Tibial artery (tissue), 4 donors: ENCODE results near the gene LRP10.
A peak's percentile ranks its signal among the peaks of the same experiment; 100 is the strongest.
"Not testable (repeated sequence)": the region's sequence is repeated elsewhere in the genome, so short reads cannot be mapped to it uniquely, and the experiment has no call there.

Experiments
- DNase-seq, 2 donors: peaks; one replicate each; pipeline ENCODE4 v3.0.0-alpha.2; 2019
- H3K27ac ChIP-seq, 2 donors: fragments of 200-600 bp; sonication (generic) in 1 of 2; 1 replicate in 1 of 2; 2 replicates in 1 of 2; pipeline ENCODE4 v1.5.1; 2018 to 2019; ENCODE audit warnings: mild to moderate bottlenecking in 1 of 2
- H3K27me3 ChIP-seq, 2 donors: fragments of 200-600 bp; sonication (generic) in 1 of 2; one replicate each; pipeline versions ENCODE4 v1.5.1 to v1.6.0; 2016 to 2019
- H3K36me3 ChIP-seq, 3 donors: fragments of 200-600 bp; sonication (generic) in 2 of 3; one replicate each; pipeline ENCODE4 v1.5.1; 2016 to 2019; ENCODE audit warnings: mild to moderate bottlenecking in 2 of 3
- H3K4me1 ChIP-seq, 4 donors: fragments of 200-600 bp; sonication (generic) in 2 of 4; 1 replicate in 3 of 4; 2 replicates in 1 of 4; pipeline ENCODE4 v1.5.1; 2016 to 2019
- H3K4me3 ChIP-seq, 2 donors: fragments of 200-600 bp; sonication (generic) in 1 of 2; 1 replicate in 1 of 2; 2 replicates in 1 of 2; pipeline ENCODE4 v1.5.1; 2018 to 2019; ENCODE audit warnings: mild to moderate bottlenecking in 2 of 2
- H3K9me3 ChIP-seq, 3 donors: fragments of 200-600 bp; sonication (generic) in 1 of 3; one replicate each; pipeline ENCODE4 v1.5.1; 2016 to 2019
- intact Hi-C: fragments of 100-400 bp; cut with DNase I; formaldehyde crosslinking; loops from one replicate; pipeline ENCODE4 v1.15.0; 2023; ENCODE audit warnings: low total_unique reads
- TF ChIP-seq, protein P1 (sequence below), 2 experiments: fragments of 200-600 bp in 1 of 2; fragments of 450-650 bp in 1 of 2; IDR thresholded peaks; one replicate each; pipeline ENCODE4 v1.5.1; 2017 to 2019; ENCODE audit warnings: antibody characterized with exemption in 2 of 2, mild to moderate bottlenecking in 1 of 2, moderate library complexity in 1 of 2

Gene LRP10

DNA sequence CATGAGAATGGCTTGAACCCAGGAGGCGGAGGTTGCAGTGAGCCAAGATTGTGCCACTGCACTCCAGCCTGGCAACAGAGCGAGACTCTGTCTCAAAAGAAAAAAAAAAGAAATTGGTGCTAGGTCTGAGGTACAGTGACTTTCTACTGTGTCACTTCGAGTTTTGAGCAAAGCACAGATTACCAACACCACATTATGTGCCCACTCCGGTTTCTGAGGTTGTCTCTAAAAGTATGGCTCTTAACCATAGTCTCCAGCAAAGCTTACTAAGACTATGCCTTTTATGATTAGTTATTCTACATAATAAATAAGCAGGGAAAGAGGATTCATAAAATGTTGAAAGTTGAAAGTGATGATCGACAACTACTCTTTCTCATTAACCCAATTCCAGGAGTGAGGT lies 39.4 kb downstream of the LRP10 start:
- Histone ChIP-seq H3K4me3 (no peak overlapping the region), H3K4me1 (peaks cover 0 to 18% (median 6%) of the 10 kb centered on the region in 4 donors), H3K36me3 (peaks cover 39 to 64% (median 54%) of the 10 kb centered on the region in 3 donors), H3K27me3 (no peaks in the 10 kb centered on the region), H3K9me3 (no peaks in the 10 kb centered on the region), H3K27ac (no peak overlapping the region)
- intact Hi-C loops, result no loop called here
- TF ChIP-seq, protein P1, sequence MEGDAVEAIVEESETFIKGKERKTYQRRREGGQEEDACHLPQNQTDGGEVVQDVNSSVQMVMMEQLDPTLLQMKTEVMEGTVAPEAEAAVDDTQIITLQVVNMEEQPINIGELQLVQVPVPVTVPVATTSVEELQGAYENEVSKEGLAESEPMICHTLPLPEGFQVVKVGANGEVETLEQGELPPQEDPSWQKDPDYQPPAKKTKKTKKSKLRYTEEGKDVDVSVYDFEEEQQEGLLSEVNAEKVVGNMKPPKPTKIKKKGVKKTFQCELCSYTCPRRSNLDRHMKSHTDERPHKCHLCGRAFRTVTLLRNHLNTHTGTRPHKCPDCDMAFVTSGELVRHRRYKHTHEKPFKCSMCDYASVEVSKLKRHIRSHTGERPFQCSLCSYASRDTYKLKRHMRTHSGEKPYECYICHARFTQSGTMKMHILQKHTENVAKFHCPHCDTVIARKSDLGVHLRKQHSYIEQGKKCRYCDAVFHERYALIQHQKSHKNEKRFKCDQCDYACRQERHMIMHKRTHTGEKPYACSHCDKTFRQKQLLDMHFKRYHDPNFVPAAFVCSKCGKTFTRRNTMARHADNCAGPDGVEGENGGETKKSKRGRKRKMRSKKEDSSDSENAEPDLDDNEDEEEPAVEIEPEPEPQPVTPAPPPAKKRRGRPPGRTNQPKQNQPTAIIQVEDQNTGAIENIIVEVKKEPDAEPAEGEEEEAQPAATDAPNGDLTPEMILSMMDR (IDR thresholded peaks at IDR 0.05), result no peak
- no peak for DNase-seq

DNA sequence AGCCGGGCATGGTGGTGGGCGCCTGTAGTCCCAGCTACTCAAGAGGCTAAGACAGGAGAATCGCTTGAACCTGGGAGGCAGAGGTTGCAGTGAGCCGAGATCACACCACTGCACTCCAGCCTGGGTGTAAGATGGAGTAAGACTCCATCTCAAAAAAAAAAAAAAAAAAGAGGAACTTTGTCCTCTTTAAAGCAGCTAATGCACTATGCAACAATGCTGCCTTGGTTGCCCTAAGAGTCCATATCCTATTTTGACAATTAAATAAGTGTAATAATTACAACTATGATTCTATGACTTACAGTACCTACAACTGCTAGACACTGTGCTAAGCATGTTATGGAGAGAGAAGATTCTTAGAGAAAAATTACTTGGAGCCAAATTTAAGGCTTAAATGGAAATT lies 43.3 kb downstream of the LRP10 start:
- H3K4me1 ChIP-seq, result peaks cover 0 to 45% (median 30%) of the 10 kb centered on the region in 4 donors
- H3K9me3 ChIP-seq, H3K4me3 ChIP-seq, DNase-seq, H3K27ac ChIP-seq, intact Hi-C loops, H3K27me3 ChIP-seq: not testable (repeated sequence)
- H3K36me3 ChIP-seq, result peaks cover 0 to 25% (median 15%) of the 10 kb centered on the region in 3 donors

DNA sequence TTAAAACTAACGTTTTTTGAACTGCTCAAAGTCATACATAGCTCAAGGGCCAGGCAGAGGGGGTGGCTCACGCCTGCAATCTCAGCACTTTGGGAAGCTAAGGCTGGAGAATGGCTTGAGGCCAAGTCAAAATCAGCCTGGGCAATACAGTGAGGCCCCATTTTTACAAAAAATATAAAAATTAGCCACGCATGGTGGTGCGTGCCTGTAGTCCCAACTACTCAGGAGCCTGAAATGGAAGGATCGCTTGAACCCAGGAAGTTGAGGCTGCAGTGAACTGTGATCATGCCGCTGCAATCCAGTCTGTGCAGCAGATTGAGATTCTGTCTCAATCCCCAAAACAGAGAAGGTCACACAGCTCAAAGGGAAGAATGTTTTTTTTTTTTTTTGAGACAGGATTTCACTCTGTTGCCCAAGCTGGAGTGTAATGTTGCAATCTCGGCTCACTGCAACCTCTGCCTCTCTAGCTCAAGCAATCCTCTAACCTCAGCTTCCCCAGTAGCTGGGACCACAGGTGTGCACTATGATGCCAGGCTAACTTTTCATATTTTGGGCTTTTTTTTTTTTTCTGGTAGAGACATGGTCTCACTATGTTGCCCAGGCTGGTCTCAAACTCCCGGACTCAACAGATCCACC lies 44.5 kb downstream of the LRP10 start:
- Histone ChIP-seq H3K27ac (peak overlapping the region in 1 of 2 donors; percentile 39), H3K36me3 (peaks cover 0 to 21% (median 13%) of the 10 kb centered on the region in 3 donors), H3K27me3 (no peaks in the 10 kb centered on the region), H3K4me1 (peaks cover 0 to 46% (median 30%) of the 10 kb centered on the region in 4 donors), H3K9me3 (no peaks in the 10 kb centered on the region), H3K4me3 (no peak overlapping the region)
- intact Hi-C loops, result no loop called here
- TF ChIP-seq, protein P1 (IDR thresholded peaks at IDR 0.05), result no peak
- peak in 1 of 2 donors; percentile 60 for DNase-seq

DNA sequence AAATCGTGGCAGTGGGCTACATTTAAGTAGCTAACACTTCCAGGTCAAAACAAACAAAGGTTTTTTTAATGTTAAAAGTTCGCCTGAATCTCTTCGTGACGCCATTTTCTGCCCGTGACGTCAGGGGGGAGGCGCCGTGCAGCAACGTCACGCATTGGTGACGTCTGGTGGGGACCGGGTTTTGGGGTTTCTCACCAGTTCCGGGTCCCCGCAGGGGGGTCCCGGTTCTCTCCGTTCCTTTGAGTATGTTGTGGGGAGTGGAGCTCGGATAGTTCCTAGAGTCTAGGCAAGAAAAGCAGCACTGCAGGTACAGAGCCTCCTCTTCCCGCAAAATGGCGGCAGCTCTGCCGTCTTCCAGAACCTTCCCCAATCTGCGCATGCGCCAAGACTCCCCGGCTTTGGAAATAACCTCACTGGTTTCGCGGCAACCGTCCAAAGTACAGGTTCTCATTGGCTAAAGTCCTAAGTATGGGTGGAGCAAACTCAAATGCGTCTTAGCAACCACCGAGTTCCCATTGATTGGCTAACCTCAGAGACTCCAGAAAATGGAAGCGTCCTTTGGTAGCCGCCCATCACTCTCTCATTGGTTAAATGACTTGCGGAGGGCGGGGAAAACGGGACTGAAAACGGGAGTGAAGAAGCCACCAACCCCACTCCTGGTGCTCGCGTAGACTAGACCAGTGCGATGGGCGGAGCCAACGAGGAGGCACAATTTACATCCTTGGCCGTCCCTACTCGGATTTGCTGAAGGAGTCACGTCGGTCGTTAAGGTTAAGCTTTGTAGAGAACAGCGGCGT lies 47.5 kb downstream of the LRP10 start, which contains the start of gene RBM23:
Gene RBM23 (minus strand): TSS at position 346 of the 797 bp plus-strand sequence.
- Histone ChIP-seq H3K27me3 (no peaks in the 10 kb centered on the region), H3K9me3 (no peaks in the 10 kb centered on the region), H3K27ac (peak within 1 kb of the TSS; percentile 93 to 96), H3K4me1 (peaks cover 0 to 39% (median 29%) of the 10 kb centered on the region in 4 donors), H3K4me3 (peak within 1 kb of the TSS; percentile 68 to 76), H3K36me3 (peaks cover 15 to 37% (median 31%) of the 10 kb centered on the region in 3 donors)
- intact Hi-C loops, result no loop called here
- peak; percentile 100 for DNase-seq
- TF ChIP-seq, protein P1 (IDR thresholded peaks at IDR 0.05), result no peak

DNA sequence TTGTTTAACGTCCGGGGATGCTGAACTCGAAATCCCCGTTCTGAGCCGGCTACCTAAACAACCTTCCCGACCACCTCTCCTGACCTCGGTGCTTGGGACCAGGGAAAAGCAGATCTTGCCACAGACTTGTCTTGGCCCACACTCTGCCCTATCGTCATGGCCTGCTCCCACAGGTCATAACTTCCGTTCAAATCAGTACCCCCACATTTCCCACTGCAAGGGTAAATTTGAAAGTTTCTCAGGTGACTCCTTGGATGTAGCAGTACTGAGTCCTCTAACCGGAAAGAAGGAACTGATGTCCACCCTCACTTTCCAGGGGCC lies 48.0 kb downstream of the LRP10 start:
- no peak for DNase-seq
- intact Hi-C loops, result no loop called here
- Histone ChIP-seq H3K9me3 (no peaks in the 10 kb centered on the region), H3K4me1 (peaks cover 0 to 39% (median 29%) of the 10 kb centered on the region in 4 donors), H3K4me3 (peak overlapping the region; percentile 68 to 76), H3K27ac (peak overlapping the region; percentile 93 to 96), H3K36me3 (peaks cover 21 to 42% (median 36%) of the 10 kb centered on the region in 3 donors), H3K27me3 (no peaks in the 10 kb centered on the region)
- TF ChIP-seq, protein P1 (IDR thresholded peaks at IDR 0.05), result no peak

DNA sequence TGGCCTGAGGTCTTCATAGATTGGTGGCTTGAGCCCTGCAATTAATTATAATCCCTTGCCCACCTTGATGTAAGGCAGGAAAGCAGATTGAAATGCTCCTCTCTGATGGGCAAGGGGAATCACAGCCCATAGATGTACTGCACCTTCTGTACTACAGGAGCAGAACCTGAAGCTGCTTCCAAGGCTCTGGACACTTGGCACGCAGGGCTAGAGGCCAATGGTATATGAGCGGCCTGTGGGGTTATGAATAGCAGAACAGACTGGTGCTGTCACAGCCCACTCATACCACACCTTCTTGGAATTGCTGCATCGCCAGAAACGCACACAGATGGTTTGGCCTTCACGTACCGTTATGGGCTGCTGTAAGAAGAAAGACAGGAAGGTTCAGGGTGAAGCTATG lies 49.2 kb downstream of the LRP10 start:
- Histone ChIP-seq H3K27ac (no peak overlapping the region), H3K27me3 (no peaks in the 10 kb centered on the region), H3K9me3 (no peaks in the 10 kb centered on the region), H3K36me3 (peaks cover 30 to 53% (median 48%) of the 10 kb centered on the region in 3 donors), H3K4me1 (peaks cover 0 to 31% (median 26%) of the 10 kb centered on the region in 4 donors), H3K4me3 (no peak overlapping the region)
- no peak for DNase-seq
- TF ChIP-seq, protein P1 (IDR thresholded peaks at IDR 0.05), result no peak
- intact Hi-C loops, result no loop called here
